CD4-positive, alpha-beta T cell treated with Interleukin-6 at 100 ng/mL for 8 hours (primary cell): ENCODE measurements around the gene FCER1G.
A peak's percentile ranks its signal among the peaks of the same experiment; 100 is the strongest.

Experiments used
- DNase-seq: peaks from one replicate; pipeline ENCODE4 v3.0.0-alpha.2; 2020; ENCODE audit warnings: mixed read lengths, low spot score

FCER1G gene

DNA sequence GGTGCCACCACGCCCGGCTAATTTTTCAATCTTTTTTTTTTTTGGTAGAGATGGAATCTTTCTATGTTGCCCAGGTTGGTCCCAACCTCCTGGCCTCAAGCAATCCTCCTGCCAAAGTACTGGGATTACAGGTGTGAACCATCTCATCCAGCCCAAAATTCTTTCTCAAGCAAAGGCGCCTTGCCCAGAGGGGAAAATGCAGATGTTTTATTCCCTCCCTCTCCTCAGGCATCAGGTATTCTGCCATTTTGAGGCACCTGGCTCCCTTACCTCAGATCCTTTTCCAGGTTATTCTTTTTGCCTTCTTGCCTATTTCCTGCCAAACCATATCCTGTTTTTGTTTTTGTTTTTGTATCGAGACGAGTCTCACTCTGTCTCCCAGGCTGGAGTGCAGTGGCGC lies 26.7 kb upstream of the FCER1G start:
- no peak for DNase-seq

DNA sequence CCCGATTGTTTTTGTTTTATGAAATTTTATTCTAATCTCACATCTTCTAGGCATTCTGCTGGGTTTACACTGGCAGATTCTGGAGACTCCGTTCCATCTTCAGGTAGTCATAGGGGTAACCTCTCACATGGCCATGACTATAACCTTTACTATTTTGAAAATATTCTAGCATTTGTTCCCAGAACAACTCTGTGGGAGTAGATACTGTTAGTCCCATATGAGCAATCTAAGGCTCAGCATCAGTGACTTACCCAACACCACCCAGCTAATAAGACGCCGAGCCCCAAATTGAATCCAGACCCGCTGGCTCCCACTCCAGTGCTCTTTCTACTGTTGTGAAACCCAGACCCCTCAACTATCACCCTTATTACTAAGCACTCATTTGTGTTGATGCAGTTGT lies 26.1 kb upstream of the FCER1G start:
- DNase-seq = no peak

GRCh38 chr1:161190962-161191521 lies 24.1 kb upstream of the FCER1G start:
- no peak for DNase-seq

- DNase-seq = no peak
Measured at GRCh38 chr1:161191971-161192370, 23.1 kb upstream of the FCER1G start.

DNA sequence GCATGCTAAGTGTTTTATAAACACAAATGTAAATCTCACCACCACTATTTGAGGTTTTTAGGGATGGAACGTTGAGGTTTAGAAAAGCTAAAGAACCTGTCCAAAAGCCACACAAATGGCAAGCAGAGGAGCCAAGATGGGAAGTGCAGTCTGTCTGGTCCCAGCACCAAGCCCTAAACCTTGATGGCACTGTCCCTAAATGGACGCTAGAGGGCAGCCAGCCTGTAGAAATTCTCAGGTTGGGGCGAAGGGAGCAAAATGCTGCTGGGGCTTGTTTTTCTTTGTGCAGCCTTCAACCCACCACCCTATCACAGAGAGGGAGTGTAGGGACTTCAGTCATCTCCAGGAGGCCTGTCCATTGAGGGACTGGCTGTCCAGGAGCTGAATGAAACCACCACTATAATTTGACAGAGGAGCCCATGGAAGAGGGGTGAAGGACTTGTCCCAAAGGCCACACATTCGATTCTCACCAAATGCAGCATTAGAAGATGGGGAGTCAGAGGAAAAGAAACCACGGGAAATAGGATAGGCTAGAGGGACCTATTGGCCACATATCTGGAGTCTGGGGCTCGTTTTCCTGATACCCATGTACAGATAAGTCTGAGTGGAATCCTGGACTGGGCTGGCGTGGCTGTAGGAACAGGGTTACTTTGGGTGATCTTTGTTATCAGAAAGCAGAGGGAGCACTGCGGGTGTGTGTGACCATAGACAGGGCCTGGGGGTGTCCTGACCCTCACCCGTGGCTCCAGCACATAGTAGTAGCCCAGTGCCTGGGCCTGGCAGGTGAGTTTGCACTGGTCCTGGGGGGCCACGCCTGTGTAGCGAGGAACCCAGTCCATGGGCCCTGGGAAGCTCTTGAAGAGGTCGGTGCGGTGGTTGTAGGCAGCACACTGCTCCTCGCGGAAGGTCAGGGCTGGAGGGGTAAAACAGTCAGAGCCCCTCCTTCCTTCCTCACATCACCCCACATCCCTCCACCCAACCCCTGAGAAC lies 22.3 kb upstream of the FCER1G start:
- peak; percentile 80 for DNase-seq

DNA sequence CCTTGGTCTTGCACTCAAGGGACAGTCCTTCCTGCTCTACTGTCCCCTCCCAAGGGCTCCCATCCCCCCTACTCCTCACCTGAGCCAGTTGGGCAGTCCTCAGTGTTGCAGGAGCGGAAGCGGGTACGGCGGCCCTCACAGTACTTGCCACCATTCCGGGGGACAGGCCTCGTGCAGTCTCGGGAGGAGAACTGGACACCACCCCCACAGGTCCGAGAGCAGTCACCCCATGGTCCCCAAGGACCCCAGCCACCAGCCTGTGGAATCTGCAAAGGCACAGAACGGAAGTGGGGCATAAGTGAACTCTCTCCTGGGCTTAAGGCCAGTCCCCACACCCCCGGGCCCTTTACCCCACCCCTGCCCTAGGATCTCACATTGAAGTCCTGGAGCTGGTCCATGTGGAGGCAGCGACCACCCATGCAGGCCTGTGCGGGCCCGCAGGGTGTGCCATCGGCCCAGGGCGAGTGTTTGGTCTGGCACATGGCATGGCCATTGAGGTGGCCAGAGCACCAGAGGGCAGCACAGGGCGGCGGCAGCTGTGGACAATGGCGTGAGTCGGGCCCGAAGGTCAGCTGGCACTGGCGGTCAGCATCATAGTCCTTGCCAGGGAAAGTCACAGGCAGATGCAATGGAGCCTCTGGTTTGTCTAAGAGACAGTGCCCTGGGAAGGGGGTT lies 21.4 kb upstream of the FCER1G start:
- no peak for DNase-seq

DNA sequence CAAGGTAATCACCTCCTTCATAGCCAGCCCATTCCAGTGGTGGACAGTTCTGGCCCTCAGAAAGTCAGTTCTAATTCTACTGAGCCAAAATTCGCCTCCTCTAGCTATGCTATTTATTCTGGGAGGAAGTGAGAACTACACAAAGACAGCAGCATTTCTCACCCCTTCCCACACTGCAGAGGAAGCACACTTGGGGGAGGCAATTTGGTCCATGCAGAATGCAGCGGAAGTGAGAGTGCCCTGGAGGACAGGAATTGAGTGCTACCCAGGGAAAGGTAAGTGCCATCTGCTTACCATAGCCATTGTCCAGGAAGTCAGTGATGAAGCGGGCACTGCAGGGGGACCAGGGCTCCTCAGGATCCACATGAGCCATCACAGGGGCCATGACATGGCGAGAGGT lies 19.9 kb upstream of the FCER1G start:
- DNase-seq = no peak

DNA sequence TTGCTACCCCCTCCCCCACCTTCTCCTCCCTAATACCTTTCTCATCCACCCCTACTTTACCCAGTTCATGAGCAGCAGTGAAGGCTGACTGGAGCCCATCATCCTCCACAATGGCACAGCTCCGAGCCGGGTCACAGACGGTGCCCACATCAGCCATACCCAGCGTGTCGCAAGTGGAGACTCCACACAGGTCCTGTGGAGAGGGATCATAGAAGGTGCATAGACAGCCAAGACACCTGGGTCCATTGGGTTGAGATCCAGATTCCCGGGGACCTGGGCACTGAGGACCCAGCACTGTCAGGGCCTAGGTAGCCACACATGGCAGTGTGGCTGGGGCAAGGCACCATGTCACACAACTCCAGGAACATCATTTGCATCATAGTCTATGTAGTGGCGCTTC lies 19.0 kb upstream of the FCER1G start:
- DNase-seq = no peak

GRCh38 chr1:161196521-161197451 lies 18.3 kb upstream of the FCER1G start:
- no peak for DNase-seq

- DNase-seq = no peak
Measured at GRCh38 chr1:161197560-161198193, 17.4 kb upstream of the FCER1G start.

DNA sequence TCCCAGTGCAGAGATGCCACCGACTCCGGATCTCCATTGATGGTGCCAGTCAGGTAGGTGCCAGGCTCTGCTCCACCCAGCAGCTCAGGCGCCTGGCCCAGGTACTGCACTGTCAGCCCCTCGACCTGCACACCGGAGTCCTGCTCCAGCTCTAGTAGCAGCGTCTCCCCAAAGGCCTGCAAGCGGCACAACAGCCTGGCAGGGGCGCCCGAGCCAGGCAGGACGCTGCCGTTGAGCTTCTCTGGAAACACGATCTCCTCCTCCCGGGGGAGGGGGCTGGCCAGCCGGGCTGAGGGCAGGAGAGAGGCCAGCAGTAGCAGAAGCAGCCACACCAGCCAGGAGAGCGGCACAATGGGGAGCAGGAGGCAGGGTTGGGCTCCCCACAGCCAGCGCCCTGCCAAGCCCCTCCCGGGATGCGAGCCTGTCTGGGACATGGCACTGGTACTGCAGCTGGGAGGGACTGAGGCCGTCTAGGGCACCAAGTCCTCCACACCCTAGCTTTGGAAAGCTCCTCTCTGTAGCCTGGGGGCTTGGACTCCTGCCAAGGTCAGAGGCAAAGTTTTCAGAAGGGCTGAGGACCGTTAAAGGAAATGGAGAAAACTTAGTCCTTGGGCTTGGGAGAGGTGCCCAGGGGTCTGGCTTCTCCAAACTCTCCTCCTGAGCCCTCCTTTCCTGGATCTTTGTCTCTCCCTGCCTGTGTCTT lies 16.8 kb upstream of the FCER1G start:
- DNase-seq = no peak

DNA sequence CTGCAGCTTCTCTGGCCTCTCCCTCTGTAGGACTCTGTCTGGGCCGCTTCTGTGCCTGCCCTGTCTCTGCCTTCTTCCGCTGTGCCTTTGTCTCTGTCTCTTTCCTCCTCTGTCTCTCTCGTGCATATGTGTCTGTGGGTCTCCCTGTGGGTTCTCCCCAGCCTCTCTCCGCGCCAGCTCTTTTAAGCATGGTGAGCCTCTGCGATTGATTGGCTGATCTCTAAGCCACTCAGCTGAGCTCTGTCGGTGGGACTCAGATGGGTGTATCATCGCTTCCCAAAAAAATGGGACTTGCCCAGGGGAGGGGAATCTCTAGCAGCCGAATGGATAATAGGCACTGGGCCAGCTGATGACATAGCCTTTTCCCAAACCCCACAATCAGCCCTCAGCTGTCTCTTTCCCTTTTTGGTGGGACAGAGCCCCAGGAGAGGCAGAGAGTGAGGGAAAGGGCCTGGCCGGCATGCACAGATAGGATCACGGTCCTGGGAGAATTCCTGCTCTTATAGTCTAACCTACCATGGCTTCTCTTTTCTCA lies 16.1 kb upstream of the FCER1G start, which contains the start of gene ADAMTS4:
ADAMTS4 (minus strand) TSS at position 158 of the 535 bp plus-strand sequence. CDS start 427 bp downstream, outside the sequence.
- DNase-seq = no peak

GRCh38 chr1:161199506-161200139 lies 15.5 kb upstream of the FCER1G start:
- DNase-seq = no peak

DNA sequence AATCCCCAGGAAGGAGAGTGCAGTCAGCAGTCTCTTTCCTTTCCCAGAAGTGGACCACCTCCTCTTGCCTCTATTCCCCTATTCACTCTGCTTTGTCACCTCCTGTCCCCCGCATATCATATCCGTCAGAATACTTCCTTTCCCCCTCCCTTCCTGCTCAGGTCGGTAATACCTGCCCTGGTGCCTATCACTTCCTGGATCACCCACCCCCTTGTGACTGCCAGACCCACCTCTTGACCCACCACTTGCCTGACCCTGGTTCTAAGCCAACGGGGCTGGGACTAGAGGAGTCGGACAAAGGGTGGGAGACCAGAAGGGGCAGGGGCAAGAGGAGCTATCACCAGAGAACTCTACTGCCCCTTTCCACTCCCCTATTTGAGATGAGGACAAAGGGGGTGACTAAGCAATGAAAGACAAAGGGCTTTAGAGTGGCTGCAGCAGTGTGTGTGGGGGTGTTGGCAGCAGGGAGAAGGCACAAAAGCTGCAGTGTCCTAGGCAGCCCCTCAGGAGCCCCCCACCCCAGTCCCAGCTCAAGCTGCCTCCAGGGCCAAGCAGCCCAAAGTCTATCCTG lies 14.6 kb upstream of the FCER1G start:
- no peak for DNase-seq

- DNase-seq = no peak
Measured at GRCh38 chr1:161200992-161201835, 13.9 kb upstream of the FCER1G start.

DNA sequence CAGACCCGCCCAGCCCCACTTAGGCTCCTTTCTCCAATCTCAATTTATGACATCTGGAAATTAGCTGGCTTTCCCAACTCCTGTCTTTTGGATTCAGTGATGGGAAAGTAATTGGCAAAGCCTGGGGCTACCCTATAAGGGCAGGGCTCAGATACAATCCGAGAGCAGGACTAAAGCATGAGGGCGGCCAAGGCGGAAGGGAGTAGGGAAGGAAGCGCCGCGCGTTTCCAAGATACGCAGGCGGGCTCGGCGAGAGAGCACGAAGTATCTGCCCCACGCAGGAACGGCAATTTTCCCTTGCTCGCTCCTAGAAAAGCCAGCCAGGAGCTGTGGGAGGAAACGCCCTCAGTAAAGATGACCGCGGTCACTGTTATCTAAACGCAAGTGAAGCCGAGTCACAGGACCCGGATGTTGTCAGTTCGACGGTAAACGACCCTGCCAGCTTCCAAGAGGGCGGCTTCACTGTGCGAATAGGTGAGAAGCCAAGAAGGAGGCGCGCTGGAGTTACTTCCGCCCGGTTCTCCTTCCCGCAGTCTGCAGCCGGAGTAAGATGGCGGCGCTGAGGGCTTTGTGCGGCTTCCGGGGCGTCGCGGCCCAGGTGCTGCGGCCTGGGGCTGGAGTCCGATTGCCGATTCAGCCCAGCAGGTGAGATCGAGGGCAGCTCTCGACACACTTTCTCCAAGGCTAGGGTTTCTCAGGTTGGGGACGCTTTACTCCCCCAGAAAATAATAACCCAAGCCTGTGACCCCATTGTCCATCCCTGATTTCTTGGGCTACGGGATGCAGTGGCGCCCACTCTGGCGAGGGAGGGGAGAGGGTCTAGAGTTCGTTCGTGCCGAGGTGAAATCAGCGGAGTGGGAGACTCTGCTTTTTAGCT lies 13.0 kb upstream of the FCER1G start, which contains the start of gene NDUFS2:
NDUFS2 (plus strand) TSS at position 532 of the 877 bp plus-strand sequence; CDS start at position 551, 19 bp downstream.
- DNase-seq = peak; percentile 97

- DNase-seq = no peak
Measured at GRCh38 chr1:161206411-161207140, 8.5 kb upstream of the FCER1G start.
